Stimulated activated naive CD8-positive, alpha-beta T cell treated with anti-CD3 and anti-CD28 coated beads, Interleukin-15, amount 100 ng/mL, for 72 hours (primary cell): Measurements from ENCODE around the gene THTPA.

Source experiments
- ATAC-seq: fragments of 150-1000 bp; cut with Tn5 transposase; 2 replicates; pipeline ENCODE4 v1.10.0; 2021; ENCODE audit warnings: mild to moderate bottlenecking, moderate library complexity
- DNase-seq, 2 donors: peaks; one replicate each; pipeline ENCODE4 v3.0.0; 2021 to 2022
- H3K27ac Mint-ChIP-seq, 2 donors: one replicate each; pipeline ENCODE4 v1.8.0; 2022; ENCODE audit warnings: mild to moderate bottlenecking in 2 of 2, mixed read lengths in 2 of 2, moderate library complexity in 2 of 2
- H3K27me3 Mint-ChIP-seq: one replicate; pipeline ENCODE4 v1.8.0; 2022; ENCODE audit warnings: mixed read lengths
- H3K4me1 Mint-ChIP-seq: one replicate; pipeline ENCODE4 v1.8.0; 2022; ENCODE audit warnings: mild to moderate bottlenecking, mixed read lengths
- H3K4me3 Mint-ChIP-seq, 2 donors: one replicate each; pipeline ENCODE4 v1.8.0; 2022; ENCODE audit warnings: mild to moderate bottlenecking in 2 of 2, mixed read lengths in 2 of 2, moderate library complexity in 1 of 2
- H3K9me3 Mint-ChIP-seq, 2 donors: one replicate each; pipeline ENCODE4 v1.8.0; 2022; ENCODE audit warnings: mixed read lengths in 2 of 2

Gene THTPA, protein sequence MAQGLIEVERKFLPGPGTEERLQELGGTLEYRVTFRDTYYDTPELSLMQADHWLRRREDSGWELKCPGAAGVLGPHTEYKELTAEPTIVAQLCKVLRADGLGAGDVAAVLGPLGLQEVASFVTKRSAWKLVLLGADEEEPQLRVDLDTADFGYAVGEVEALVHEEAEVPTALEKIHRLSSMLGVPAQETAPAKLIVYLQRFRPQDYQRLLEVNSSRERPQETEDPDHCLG

DNA sequence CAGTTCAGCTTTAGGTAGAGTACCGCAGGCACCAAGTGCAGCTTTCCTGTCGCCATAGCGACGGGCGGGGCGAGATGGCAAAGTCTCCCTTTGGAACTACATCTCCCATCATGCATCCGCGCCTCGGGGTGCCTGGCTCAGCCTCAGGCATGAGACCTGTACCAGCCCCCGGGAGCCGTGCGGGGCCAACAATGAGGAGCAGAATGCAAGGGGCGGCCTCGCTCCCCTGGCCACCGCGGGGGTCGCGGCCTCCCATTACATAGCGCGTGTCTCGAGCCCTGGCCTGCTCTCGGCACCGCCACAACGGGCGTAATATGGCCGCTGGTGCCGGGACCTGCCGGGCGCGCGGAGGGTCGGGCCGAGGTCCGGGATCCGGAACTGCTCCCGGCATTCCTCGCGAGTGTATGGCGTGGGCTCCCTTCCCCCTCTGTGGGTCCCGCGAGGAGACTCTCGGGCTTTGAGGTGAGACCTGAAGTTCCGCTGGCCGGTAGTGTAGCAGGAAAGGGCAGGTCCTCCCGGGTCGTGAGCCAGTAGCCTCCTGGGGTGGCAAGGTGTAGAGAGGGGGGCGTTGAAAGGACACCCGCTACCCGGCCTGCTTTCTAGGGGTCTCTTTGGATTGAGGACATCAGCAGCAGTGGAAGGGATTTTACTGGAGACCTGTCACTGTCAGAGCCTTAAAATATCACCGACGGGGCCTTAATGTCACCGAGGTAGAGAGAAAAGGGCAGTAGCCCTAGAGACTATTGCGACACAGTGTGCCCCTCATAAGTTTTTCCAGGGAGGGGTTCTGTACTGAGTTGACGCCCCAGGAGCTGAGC is at the start of gene THTPA:
Gene THTPA, plus strand, starts transcription at position 390 of the 818 bp plus-strand sequence. CDS start 487 bp downstream, outside the sequence.
- Mint-ChIP-seq H3K27me3 (no peaks in the 10 kb centered on the region), H3K4me1 (peaks cover 63% of the 10 kb centered on the region)

DNA sequence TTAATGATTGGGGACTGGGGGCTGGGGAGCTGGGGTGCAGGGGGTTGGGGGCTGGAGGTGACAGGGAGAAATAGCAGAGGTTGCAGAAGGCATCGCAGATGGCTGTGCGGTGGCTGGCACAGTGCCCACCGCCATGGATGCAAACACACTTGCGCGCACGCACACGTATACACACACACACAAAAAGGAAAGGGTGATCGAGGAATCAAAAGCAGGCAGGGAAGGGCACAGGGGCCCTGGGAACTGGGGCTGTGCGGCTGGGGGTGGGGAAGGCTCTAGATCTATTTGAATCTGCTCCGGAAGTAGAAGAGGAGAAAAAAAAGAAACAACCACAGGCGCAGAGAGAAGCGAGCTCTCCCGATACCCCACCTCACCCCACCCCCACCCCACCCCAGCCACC is 43.9 kb upstream of the THTPA start:
- peak in 1 of 2 donors; percentile 10 for DNase-seq
- H3K27ac Mint-ChIP-seq: peak overlapping the region in 1 of 2 donors; percentile 92
- H3K4me1 Mint-ChIP-seq: peaks cover 9% of the 10 kb centered on the region
- H3K4me3 Mint-ChIP-seq: peak overlapping the region; percentile 73 to 75
- H3K9me3 Mint-ChIP-seq: no peaks in the 10 kb centered on the region
- no peaks in the 10 kb centered on the region for H3K27me3 Mint-ChIP-seq
- peak; percentile 55 for ATAC-seq

More for the DNA sequence above, at the start of gene THTPA:
- peak; percentile 86 to 92 for DNase-seq
- peak; percentile 83 for ATAC-seq
- peak within 1 kb of the TSS; percentile 97 to 98 for H3K4me3 Mint-ChIP-seq
- peak within 1 kb of the TSS; percentile 90 to 95 for H3K27ac Mint-ChIP-seq
- H3K9me3 Mint-ChIP-seq: no peaks in the 10 kb centered on the region

DNA sequence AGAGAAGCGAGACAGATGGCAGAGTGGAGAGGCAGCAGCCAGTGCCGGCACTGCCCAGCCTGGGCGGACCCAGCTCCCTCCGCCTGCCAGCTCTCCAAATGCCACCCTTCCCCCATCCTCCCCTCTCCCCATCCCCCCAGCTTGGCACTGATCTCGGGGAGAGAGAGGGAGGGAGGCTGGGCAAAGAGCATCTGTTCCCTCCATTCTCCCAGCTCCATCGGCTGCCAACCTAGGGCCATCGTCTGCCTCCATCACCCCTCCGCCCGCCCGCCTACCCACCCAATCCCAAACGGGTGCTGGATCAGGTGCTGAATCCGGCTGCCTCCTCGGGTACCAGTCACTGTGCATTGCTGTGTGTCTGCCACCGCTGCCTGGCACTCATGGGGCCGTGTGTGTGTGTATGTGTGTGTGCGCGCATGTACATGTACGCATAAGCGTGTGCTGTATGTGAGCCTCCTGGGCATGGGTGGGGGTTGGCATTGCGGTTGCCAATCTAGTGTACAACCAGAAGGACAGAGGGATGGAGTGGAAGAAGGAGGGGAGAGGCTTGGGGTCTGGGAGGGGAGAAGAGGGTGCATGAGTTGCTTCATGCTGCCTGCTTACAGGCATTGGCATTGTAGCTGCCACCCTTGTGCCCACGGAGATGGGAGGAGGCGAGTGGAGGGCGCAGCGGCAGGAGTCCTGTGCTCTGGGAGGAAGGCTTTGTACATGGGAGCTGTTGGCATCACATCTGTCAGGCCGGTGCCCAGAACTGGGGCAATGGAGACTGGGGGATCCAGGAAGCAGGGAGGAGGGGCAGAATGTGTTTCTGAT is 42.9 kb upstream of the THTPA start:
- no peak overlapping the region for H3K27ac Mint-ChIP-seq
- H3K4me3 Mint-ChIP-seq: peak overlapping the region in 1 of 2 donors; percentile 36
- peaks cover 9% of the 10 kb centered on the region for H3K4me1 Mint-ChIP-seq

DNA sequence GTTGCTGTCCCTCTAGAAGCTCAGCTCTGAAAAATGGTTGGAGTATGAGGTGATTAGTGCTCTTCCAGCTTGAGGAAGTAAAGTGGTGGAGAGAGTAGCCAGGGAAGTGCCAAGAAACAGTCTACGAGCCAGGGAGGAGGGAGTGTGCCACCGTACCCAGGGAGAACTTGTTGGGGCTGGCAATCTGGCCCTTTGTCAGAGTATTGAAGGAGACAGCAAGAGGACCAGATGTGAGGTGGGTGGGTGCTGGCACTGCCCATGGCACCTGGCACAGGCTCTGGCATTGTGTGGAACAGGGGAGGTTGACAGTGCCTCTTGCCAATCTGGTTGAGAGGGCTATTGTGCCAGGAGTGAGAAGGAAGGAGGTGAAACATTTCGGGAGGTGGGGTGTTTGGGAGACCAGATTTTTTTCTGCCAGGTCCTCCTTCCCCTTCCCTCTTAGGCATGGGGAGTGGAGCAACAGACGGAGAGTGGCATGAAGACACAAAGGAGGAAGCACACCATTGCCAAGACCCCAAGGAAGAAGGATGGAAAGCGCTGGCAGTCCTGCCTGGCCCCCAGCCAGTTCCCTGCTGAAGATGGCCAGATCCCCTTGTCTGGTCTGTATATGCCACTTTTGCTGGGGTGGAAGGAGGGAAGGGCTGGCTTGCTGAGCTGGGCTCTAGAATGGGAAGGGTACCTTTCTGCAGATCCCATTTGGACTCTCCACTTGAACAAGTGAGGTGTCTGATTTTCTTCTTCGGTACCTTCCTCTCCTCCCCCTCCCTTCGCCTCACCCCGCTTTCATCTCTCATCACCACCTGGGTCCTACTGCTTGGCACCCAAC is 42.0 kb upstream of the THTPA start:
- DNase-seq: no peak
- no peak overlapping the region for H3K4me3 Mint-ChIP-seq
- no peak for ATAC-seq
- H3K27ac Mint-ChIP-seq: no peak overlapping the region
- H3K9me3 Mint-ChIP-seq: no peaks in the 10 kb centered on the region
- H3K4me1 Mint-ChIP-seq: peaks cover 9% of the 10 kb centered on the region
- H3K27me3 Mint-ChIP-seq: no peaks in the 10 kb centered on the region

More for the DNA sequence above, 42.9 kb upstream of the THTPA start:
- no peaks in the 10 kb centered on the region for H3K9me3 Mint-ChIP-seq
- no peaks in the 10 kb centered on the region for H3K27me3 Mint-ChIP-seq
- DNase-seq: no peak
- ATAC-seq: no peak

DNA sequence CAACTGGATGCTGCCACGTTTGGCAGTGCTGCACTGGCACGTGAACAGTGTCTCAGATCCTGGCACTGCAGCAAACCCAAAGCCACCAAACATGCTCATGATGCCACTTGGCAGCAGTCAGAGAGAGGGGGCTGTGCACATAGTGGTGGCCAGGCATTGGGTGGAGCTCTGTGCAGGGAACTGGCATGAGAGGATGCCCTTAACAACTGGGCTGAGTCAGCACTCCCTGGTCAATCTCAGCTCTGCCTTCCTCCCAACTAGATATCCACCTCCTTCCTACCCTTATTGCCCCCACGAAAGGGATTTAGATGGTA is 41.5 kb upstream of the THTPA start:
- Mint-ChIP-seq H3K9me3 (no peaks in the 10 kb centered on the region), H3K27me3 (no peaks in the 10 kb centered on the region), H3K4me3 (no peak overlapping the region), H3K4me1 (peaks cover 9% of the 10 kb centered on the region), H3K27ac (no peak overlapping the region)
- no peak for ATAC-seq
- DNase-seq: no peak

DNA sequence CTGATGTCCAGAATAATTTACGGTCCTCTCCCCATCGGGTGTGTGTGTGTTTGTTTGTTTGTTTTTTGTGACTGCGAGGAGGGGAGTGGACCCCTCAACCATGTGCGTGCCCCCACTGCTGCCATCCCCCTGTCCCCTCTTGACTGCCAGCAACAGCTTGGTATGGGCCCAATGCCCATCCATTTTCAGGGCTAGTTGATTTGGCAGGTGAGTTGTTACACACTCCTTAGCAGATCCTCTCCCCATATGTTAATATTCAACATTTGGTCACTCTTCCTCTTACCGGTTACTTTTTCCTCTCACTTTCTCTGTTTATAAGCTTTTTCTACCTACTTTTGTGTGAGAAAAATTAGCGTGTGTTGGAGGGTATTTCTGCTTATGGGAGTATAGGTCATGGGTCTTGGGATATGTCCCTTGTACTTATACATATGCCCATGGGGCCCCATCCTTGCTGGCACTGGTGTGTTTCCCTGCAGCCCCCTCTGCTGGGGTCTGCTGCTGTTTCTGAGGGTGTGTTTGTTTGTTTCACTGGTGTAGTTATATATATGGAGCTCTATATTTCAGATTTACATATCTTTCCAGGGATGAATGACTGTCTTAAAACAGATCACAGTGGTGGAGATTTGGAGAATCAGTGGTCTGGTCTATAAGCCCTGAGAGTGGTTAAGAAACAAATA is 38.3 kb upstream of the THTPA start:
- no peaks in the 10 kb centered on the region for H3K9me3 Mint-ChIP-seq
- no peaks in the 10 kb centered on the region for H3K4me1 Mint-ChIP-seq
- H3K27me3 Mint-ChIP-seq: no peaks in the 10 kb centered on the region
- H3K4me3 Mint-ChIP-seq: no peak overlapping the region
- H3K27ac Mint-ChIP-seq: no peak overlapping the region
- no peak for DNase-seq
- no peak for ATAC-seq

DNA sequence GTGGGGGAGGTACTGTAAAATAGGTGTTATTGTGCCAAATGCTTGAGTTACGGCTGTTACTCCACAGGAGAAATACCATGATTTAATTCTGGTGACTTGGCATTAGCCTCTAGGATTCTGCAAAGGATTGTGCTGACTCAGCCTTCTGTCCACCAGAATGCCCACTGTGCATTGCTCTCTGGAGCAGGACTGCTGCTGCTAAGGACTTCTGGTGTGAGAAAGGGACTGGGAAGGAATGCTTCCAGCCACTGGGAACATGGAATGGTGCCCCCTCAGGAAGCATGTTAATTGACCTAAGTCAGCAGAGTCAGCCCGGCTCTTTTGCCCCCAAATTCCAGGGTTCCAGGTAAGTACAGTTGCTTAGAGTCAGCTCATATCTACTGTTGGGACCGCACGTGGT is 37.4 kb upstream of the THTPA start:
- ATAC-seq: no peak
- H3K27me3 Mint-ChIP-seq: no peaks in the 10 kb centered on the region
- no peaks in the 10 kb centered on the region for H3K9me3 Mint-ChIP-seq
- no peak overlapping the region for H3K27ac Mint-ChIP-seq
- H3K4me1 Mint-ChIP-seq: no peaks in the 10 kb centered on the region
- DNase-seq: no peak
- no peak overlapping the region for H3K4me3 Mint-ChIP-seq

DNA sequence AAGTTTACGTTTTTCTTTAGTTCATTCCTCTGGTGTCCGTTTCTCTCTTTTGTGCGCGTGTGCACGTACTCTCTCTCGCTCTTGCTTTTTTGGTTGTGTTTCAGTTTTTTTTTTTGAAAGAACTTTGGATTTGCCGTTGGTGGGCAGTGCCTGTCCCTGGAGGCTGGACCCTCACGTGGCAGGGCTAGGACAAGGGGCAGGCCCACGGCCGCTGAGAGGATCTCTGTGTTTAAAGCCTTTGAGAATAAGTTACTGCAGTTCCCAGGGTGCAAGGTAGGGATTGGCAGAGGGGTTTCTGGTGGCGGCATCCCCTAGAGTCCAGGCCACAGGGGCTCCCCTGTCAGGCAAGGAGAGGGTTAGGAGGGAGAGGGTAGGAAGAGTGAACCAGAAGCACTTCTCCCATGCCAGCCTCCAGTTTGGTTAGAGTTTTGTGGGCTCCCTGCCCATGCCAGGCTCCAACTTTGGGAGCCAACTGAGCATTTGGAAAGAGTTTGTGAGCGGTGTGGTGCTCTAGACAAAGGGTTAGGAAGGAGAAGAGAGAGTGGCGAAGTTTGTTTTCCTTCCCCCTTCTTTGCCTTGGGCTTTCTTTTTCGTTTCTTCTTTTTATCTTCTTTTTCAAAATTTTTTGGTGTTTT is 35.1 kb upstream of the THTPA start:
- no peak overlapping the region for H3K4me3 Mint-ChIP-seq
- ATAC-seq (no peak), DNase-seq (no peak)
- no peaks in the 10 kb centered on the region for H3K27me3 Mint-ChIP-seq
- peak overlapping the region in 1 of 2 donors; percentile 89 for H3K27ac Mint-ChIP-seq
- no peaks in the 10 kb centered on the region for H3K9me3 Mint-ChIP-seq
- no peaks in the 10 kb centered on the region for H3K4me1 Mint-ChIP-seq

DNA sequence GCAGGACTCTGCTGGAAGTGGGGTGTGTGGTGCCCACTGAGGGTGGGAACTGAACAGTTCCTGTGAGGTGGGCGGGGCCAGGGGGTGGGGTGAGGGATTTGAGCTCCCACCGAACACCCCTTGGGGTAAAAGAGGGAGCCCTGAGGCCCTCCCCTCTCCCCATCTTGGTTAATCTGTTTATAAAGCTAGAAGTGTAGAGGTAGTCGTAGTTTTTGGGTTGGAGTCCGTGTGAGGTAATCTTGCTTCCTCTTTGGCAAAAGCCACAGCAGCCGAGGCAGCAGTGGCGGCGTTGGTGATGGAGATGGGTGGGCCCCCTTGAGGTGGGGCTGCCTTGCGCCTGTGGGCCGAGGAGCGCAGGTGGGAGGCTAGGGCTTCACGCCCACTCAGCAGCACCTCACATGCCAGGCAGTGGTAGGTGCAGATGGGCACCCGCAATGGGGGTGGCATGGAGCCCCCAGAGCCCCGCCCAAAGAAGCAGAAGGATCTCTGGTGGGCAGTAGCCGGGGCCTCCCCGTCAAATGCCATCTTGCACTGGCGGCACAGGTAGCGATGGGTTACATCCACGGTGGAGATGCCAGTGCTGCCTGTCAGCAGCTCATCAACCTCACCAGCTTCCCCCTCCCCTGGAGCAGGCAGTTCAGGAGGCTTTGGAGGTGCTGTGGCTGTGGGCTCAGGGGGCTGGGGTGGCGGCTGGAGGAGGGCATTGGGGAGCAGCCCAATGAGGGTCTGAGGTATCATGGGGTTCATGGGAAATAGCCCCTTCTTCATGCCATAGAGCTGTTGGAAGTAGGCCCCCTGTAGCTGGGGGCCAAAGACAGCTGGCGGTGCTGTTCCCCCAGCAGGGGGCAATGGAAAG is 34.1 kb upstream of the THTPA start:
- H3K4me1 Mint-ChIP-seq: no peaks in the 10 kb centered on the region
- ATAC-seq (no peak), DNase-seq (no peak)
- no peaks in the 10 kb centered on the region for H3K9me3 Mint-ChIP-seq
- H3K4me3 Mint-ChIP-seq: no peak overlapping the region
- peak overlapping the region in 1 of 2 donors; percentile 69 for H3K27ac Mint-ChIP-seq
- H3K27me3 Mint-ChIP-seq: no peaks in the 10 kb centered on the region

DNA sequence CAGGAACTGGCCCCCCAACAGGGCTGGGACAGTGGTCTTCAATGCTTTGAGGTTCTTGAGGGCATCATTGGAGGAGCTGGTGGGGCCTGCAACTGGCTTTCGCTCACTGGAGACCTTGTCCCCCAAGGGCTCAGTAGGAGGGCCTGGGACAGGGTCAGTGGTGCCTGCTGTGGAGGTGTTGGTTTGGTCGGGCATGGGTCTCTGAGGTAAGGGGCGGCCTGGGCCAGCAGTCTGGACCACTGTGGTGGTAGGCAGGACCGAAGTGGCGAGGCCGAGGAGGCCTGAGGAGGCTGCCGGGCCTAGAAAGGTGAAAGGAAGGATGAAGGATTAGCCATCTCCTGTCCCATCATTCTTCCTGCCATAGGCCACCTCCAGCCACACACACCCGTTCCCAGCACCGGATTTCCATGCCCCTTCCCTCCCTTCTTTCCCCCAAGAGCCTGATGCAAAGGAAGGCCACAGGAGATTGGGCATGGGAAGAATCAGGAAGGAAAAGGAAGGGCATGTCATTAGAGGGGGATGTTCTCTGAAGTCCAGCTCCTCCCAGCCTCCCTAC is 33.4 kb upstream of the THTPA start:
- no peak for ATAC-seq
- DNase-seq: no peak
- H3K27me3 Mint-ChIP-seq: no peaks in the 10 kb centered on the region
- H3K4me1 Mint-ChIP-seq: no peaks in the 10 kb centered on the region
- H3K9me3 Mint-ChIP-seq: no peaks in the 10 kb centered on the region
- peak overlapping the region in 1 of 2 donors; percentile 75 for H3K27ac Mint-ChIP-seq
- H3K4me3 Mint-ChIP-seq: no peak overlapping the region

DNA sequence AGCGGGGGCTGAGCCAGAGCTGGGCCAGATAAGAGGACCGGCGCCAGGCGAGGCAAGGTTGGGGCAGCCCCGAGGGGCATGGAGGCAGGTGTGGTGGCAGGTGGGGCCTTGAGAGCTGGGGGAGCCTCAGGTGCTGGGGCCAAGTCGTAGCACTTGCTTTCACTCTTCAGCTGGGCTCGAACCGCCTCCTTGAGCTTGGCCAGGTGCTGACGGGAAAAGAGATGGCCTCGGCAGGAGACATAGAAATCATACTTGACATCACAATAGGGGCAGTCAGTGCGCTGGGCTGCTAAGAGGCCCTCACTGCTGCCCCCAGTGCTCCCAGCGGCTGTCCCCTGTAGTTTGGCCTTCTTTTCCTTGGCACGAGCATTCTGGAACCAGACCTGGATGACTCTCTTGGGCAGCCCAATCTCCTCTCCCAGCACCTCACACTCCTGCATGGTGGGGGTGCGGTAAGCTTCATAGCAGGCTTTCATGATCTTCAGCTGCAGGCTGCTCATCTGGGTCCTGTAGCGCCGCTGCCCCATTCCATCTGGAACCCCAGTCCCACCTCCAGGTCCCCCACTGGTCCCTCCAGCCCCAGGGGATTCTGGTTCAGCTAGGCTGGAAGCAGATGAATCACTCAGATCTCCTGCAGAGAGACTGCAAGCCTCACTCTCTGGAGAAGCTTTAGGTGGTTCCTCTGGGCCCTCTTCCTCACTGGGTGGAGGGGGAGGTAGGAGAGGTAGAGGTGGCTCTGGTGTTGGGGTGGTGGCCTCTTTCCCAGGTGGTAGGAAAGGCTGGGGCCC is 32.6 kb upstream of the THTPA start:
- H3K4me1 Mint-ChIP-seq: no peaks in the 10 kb centered on the region
- DNase-seq: no peak
- H3K27ac Mint-ChIP-seq: no peak overlapping the region
- H3K4me3 Mint-ChIP-seq: no peak overlapping the region
- H3K27me3 Mint-ChIP-seq: no peaks in the 10 kb centered on the region
- ATAC-seq: no peak
- H3K9me3 Mint-ChIP-seq: no peaks in the 10 kb centered on the region

DNA sequence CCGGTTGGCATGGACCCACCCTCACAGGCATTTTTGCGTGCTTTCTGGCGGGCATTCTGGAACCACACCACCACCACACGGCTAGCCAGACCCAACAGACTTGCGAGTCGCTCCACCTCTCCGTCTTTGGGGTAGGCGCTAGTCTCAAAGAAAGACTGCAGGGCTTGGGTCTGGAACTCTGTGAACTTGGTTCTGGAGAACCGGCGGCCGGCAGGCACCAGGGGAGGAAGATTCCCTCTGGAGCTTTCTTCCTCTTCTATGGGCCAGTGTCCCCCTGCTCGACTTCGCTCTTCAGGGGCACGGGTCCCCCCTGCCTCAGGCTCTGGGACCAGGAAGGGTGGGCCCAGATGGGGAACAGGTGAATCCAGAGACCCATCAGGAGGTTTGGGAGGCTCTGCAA is 31.1 kb upstream of the THTPA start:
- H3K9me3 Mint-ChIP-seq: no peaks in the 10 kb centered on the region
- H3K27ac Mint-ChIP-seq: no peak overlapping the region
- no peak overlapping the region for H3K4me3 Mint-ChIP-seq
- no peaks in the 10 kb centered on the region for H3K4me1 Mint-ChIP-seq
- ATAC-seq (no peak), DNase-seq (no peak)
- H3K27me3 Mint-ChIP-seq: no peaks in the 10 kb centered on the region

DNA sequence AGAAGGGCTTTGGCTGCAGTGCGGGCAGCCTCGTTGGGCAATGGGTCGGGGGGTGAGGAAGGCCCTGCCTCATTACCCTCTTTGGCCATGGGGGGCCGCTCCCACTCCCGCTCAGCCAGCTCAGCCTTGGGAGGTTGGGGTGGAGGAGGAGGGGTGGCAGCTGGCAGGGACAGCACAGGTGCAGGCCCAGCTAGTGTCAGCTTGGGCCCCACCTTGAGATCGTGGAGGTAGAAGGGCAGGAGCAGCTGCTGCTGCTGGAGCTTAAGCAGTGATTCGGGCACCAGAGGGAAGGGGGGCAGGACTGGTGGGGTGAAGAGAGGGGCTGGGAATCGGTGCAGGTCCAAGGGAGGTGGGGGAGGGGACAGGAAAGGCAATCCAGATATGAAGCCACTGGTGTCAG is 30.5 kb upstream of the THTPA start:
- H3K4me1 Mint-ChIP-seq: no peaks in the 10 kb centered on the region
- no peak overlapping the region for H3K27ac Mint-ChIP-seq
- no peak overlapping the region for H3K4me3 Mint-ChIP-seq
- no peaks in the 10 kb centered on the region for H3K9me3 Mint-ChIP-seq
- DNase-seq (no peak), ATAC-seq (no peak)
- no peaks in the 10 kb centered on the region for H3K27me3 Mint-ChIP-seq
